PC-3 (cell line): ENCODE results near the gene IQSEC1. TPM values are rescaled to one million over a fixed set of nuclear protein-coding genes. Genes with fewer than 3 reads are reported as not detected.

Experiments used
- ATAC-seq: fragments of 200-7000 bp; cut with Tn5 transposase; 2 replicates; pipeline ENCODE4 v1.9.1; 2020; ENCODE audit warnings: mild to moderate bottlenecking, moderate library complexity
- BruUV-seq: library from RNA; stranded (reverse); fragments of 400-500 nt; replicated peaks from 2 replicates; lab custom pipeline; 2021; lab: Mats Ljungman, UMichigan
- CTCF ChIA-PET: fragments of 300-600 bp; sonication (Branson Sonifier 250); formaldehyde crosslinking; loops from one replicate; lab custom pipeline; 2022; ENCODE audit warnings: antibody characterized with exemption; lab: Charles Lee
- POLR2A ChIA-PET: fragments of 300-600 bp; sonication (Branson Sonifier 250); formaldehyde crosslinking; loops from one replicate; lab custom pipeline; 2022; ENCODE audit warnings: antibody characterized with exemption; ENCODE audit not compliant: unreplicated experiment; lab: Charles Lee
- DNase-seq: peaks from one replicate; pipeline ENCODE4 v3.0.0-alpha.2; 2015
- H2AFZ ChIP-seq: fragments of 300-600 bp; sonication (generic); 2 replicates; pipeline ENCODE4 v1.6.0; 2016; ENCODE audit warnings: antibody characterized with exemption, low read length
- H3F3A ChIP-seq: fragments of 300-600 bp; sonication (generic); one replicate; pipeline ENCODE4 v1.6.0; 2017; ENCODE audit warnings: antibody characterized with exemption, low read length, control low read depth, mild to moderate bottlenecking; ENCODE audit not compliant: unreplicated experiment
- H3K27ac ChIP-seq: fragments of 300-600 bp; sonication (generic); 2 replicates; pipeline ENCODE4 v1.5.1; 2016; ENCODE audit warnings: mild to moderate bottlenecking, low read length
- H3K27me3 ChIP-seq: fragments of 300-600 bp; sonication (generic); 2 replicates; pipeline ENCODE4 v1.6.1; 2016; ENCODE audit warnings: low read length, mixed read lengths
- H3K36me3 ChIP-seq: fragments of 300-600 bp; sonication (generic); 2 replicates; pipeline ENCODE4 v1.6.1; 2016; ENCODE audit warnings: low read depth, mixed run types, low read length, mixed read lengths
- H3K4me1 ChIP-seq: fragments of 300-600 bp; sonication (generic); 2 replicates; pipeline ENCODE4 v1.5.1; 2016; ENCODE audit warnings: low read length; ENCODE audit not compliant: insufficient read depth
- H3K4me2 ChIP-seq: fragments of 300-600 bp; sonication (generic); 2 replicates; pipeline ENCODE4 v1.6.0; 2016; ENCODE audit warnings: low read length
- H3K4me3 ChIP-seq: fragments of 300-600 bp; sonication (generic); 2 replicates; pipeline ENCODE4 v1.5.1; 2016; ENCODE audit warnings: mild to moderate bottlenecking, low read length, mixed read lengths
- H3K79me2 ChIP-seq: fragments of 300-600 bp; sonication (generic); 2 replicates; pipeline ENCODE4 v1.6.1; 2017; ENCODE audit warnings: low read length, mixed read lengths
- H3K9ac ChIP-seq: fragments of 300-600 bp; sonication (generic); 2 replicates; pipeline ENCODE4 v1.6.0; 2016; ENCODE audit warnings: mild to moderate bottlenecking, low read length
- H3K9me2 ChIP-seq: fragments of 300-600 bp; sonication (generic); replicated peaks from 2 replicates; pipeline ENCODE4 v1.6.1; 2016; ENCODE audit warnings: mixed run types, low read length, mixed read lengths
- H3K9me3 ChIP-seq: fragments of 300-600 bp; sonication (generic); 2 replicates; pipeline ENCODE4 v1.6.1; 2016; ENCODE audit warnings: low read length, mixed read lengths
- H4K20me1 ChIP-seq: fragments of 300-600 bp; sonication (generic); 2 replicates; pipeline ENCODE4 v1.6.1; 2016; ENCODE audit warnings: low read length, mixed read lengths
- EZH2 ChIP-seq: fragments of 300-600 bp; sonication (generic); IDR thresholded peaks from one replicate; pipeline ENCODE4 v1.6.1; 2017; ENCODE audit warnings: antibody characterized with exemption, mild to moderate bottlenecking, low read length; ENCODE audit not compliant: unreplicated experiment
- EZH2phosphoT487 ChIP-seq: fragments of 300-600 bp; sonication (generic); IDR thresholded peaks from 2 replicates; pipeline ENCODE4 v1.6.1; 2018; ENCODE audit warnings: mild to moderate bottlenecking, antibody characterized with exemption, low read length, borderline replicate concordance
- intact Hi-C: fragments of 100-400 bp; cut with micrococcal nuclease; formaldehyde crosslinking; loops from 2 replicates; pipeline ENCODE4 v1.9.0; 2023
- total RNA-seq: library from RNA; depleted of rRNA; stranded (reverse); fragments of >200 nt; gene quantifications from 2 replicates; pipeline ENCODE4 v1.2.3, GENCODE V29; 2014
- TF ChIP-seq, protein P1 (sequence below): fragments of 300-600 bp; sonication (generic); conservative IDR thresholded peaks from 2 replicates; pipeline ENCODE4 v1.5.1; 2017; ENCODE audit warnings: antibody characterized with exemption, low read depth, mild to moderate bottlenecking, low read length

IQSEC1 gene
- total RNA-seq, 1 experiment from 2014 or later: 37.9 TPM

DNA sequence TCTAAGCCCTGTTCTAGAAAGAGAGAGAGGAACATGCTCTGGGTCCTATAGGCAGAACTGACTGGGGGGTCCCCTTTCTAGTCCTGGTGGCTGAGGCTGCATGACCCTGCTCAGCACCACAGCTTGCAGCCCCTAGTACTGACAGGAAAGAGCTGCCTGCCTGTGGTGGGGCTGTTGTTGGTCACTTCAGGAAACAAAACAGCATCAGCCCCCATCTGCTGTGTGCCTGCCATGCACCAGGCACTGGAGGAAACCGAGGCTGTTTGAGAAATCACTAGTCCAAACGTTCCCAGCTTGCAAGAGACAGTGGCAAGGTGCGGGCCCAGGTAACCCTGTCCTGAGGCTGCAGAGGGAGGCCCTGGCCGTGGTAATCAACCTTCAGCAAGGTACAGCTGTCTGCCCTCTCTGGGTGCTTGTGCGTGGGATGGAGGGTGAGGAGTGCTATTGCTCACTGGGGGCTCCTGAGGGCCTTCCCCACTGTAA lies 90.6 kb downstream of the IQSEC1 start:
- no peak overlapping the region for H2AFZ ChIP-seq
- H3K4me2 ChIP-seq: no peak overlapping the region
- no peaks in the 10 kb centered on the region for H3F3A ChIP-seq
- H3K27me3 ChIP-seq: no peaks in the 10 kb centered on the region
- intact Hi-C loops: no loop called here
- no peaks in the 10 kb centered on the region for H3K4me1 ChIP-seq
- no peak overlapping the region for H3K27ac ChIP-seq
- DNase-seq (no peak), ATAC-seq (no peak)
- no peak overlapping the region for H3K4me3 ChIP-seq
- H3K9ac ChIP-seq: no peak overlapping the region
- ChIA-PET POLR2A (no interaction called here), CTCF (interaction anchor here (0.5 kb wide), 1 partner anchor 41 kb away, joined by 7 read pairs; no protein-coding TSS in a partner anchor)
- TF ChIP-seq EZH2 (no peak), EZH2phosphoT487 (no peak)
- TF ChIP-seq, protein P1, sequence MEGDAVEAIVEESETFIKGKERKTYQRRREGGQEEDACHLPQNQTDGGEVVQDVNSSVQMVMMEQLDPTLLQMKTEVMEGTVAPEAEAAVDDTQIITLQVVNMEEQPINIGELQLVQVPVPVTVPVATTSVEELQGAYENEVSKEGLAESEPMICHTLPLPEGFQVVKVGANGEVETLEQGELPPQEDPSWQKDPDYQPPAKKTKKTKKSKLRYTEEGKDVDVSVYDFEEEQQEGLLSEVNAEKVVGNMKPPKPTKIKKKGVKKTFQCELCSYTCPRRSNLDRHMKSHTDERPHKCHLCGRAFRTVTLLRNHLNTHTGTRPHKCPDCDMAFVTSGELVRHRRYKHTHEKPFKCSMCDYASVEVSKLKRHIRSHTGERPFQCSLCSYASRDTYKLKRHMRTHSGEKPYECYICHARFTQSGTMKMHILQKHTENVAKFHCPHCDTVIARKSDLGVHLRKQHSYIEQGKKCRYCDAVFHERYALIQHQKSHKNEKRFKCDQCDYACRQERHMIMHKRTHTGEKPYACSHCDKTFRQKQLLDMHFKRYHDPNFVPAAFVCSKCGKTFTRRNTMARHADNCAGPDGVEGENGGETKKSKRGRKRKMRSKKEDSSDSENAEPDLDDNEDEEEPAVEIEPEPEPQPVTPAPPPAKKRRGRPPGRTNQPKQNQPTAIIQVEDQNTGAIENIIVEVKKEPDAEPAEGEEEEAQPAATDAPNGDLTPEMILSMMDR: no peak
- H4K20me1 ChIP-seq: no peaks in the 10 kb centered on the region
- no TSS peak for BruUV-seq
- no peaks in the 10 kb centered on the region for H3K9me3 ChIP-seq
- H3K36me3 ChIP-seq: no peaks in the 10 kb centered on the region
- no peaks in the 10 kb centered on the region for H3K79me2 ChIP-seq
- H3K9me2 ChIP-seq: no peaks in the 10 kb centered on the region

DNA sequence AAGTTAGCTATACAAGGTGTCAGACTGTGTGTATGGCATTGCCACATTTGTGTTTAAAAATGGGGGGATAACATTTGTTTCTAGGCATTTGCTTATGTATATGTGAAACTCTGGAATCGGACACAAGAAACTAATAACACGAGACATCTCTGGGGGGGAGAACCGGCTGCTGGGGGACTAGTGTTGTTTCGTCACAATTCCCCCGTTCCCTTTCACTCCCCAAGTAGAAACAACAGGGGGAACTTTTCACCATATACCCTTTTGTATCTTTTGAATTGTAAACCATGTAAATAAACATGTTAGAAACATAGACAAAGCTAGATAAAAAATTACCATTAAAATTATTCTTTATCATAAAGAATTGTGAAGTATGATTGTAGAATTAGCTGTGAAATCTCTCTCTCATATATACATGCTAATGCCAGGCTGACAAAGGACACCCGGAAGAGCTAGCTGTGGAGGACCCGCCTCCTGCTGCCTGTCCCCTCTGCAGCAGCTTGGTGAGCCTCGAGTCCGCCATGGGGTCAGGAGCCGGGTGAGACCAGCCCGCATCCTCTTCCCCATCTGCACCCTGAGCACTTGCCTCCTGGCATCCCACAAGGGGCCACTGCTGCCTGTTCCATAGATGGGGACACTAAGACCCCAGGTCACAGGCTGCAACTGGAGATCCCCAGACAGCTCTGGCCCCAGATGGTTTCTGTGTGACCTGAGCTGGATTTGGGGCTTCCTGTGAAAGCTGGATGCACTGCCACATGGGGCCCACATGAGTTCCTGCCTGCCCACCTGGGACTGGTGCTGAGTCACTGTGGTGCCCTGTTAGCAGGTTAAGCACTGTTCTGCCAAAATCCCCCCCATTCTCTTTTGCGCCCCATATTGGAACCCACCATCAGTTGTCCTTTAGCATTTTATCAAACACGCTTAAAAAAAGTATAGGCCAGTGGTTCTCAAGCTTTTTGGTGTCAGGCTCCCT lies 91.6 kb downstream of the IQSEC1 start:
- BruUV-seq: no TSS peak
- no peaks in the 10 kb centered on the region for H3K4me1 ChIP-seq
- H3F3A ChIP-seq: no peaks in the 10 kb centered on the region
- no peaks in the 10 kb centered on the region for H3K36me3 ChIP-seq
- ChIA-PET CTCF (no interaction called here), POLR2A (no interaction called here)
- TF ChIP-seq, protein P1: no peak
- TF ChIP-seq EZH2phosphoT487: no peak
- no peak for TF ChIP-seq EZH2
- no peak for ATAC-seq
- no peak overlapping the region for H2AFZ ChIP-seq
- H4K20me1 ChIP-seq: no peaks in the 10 kb centered on the region
- H3K27ac ChIP-seq: no peak overlapping the region
- intact Hi-C loops: no loop called here
- H3K27me3 ChIP-seq: no peaks in the 10 kb centered on the region
- H3K79me2 ChIP-seq: no peaks in the 10 kb centered on the region
- no peak overlapping the region for H3K4me2 ChIP-seq
- DNase-seq: no peak
- H3K9me3 ChIP-seq: no peaks in the 10 kb centered on the region
- H3K4me3 ChIP-seq: no peak overlapping the region
- no peak overlapping the region for H3K9ac ChIP-seq
- H3K9me2 ChIP-seq: no peaks in the 10 kb centered on the region
